Kidney epithelial cell (primary cell): ENCODE data around the gene MRS2. TPM values are rescaled to one million over a fixed set of nuclear protein-coding genes. Genes with fewer than 3 reads are reported as not detected.
"Not testable (repeated sequence)": the region's sequence is repeated elsewhere in the genome, so short reads cannot be mapped to it uniquely, and the experiment has no call there.

Experiments
- DNase-seq: peaks from one replicate; pipeline ENCODE4 v3.0.0-alpha.2; 2010; ENCODE audit warnings: low read depth
- H3K27me3 ChIP-seq: 2 replicates; pipeline ENCODE4 v1.6.0; 2011; ENCODE audit warnings: low read length; ENCODE audit not compliant: control insufficient read depth, insufficient read depth
- H3K36me3 ChIP-seq: 2 replicates; pipeline ENCODE4 v1.5.1; 2011; ENCODE audit warnings: low read length; ENCODE audit not compliant: control insufficient read depth, insufficient read depth
- H3K4me3 ChIP-seq: 2 replicates; pipeline ENCODE4 v1.5.1; 2011; ENCODE audit warnings: low read depth, mild to moderate bottlenecking, control low read depth, low read length
- total RNA-seq: library from RNA; depleted of rRNA; stranded (reverse); fragments of >200 nt; gene quantifications from 2 replicates; pipeline ENCODE4 v1.2.3, GENCODE V29; 2015
- TF ChIP-seq, protein P1 (sequence below): IDR thresholded peaks from 2 replicates; pipeline ENCODE4 v1.5.1; 2011; ENCODE audit warnings: mild to moderate bottlenecking, moderate library complexity, low read length, control low read depth, inconsistent platforms; ENCODE audit not compliant: insufficient read depth, poor library complexity, severe bottlenecking

Gene MRS2
- total RNA-seq, 1 donor from 2014 or later, result 26.1 TPM

DNA sequence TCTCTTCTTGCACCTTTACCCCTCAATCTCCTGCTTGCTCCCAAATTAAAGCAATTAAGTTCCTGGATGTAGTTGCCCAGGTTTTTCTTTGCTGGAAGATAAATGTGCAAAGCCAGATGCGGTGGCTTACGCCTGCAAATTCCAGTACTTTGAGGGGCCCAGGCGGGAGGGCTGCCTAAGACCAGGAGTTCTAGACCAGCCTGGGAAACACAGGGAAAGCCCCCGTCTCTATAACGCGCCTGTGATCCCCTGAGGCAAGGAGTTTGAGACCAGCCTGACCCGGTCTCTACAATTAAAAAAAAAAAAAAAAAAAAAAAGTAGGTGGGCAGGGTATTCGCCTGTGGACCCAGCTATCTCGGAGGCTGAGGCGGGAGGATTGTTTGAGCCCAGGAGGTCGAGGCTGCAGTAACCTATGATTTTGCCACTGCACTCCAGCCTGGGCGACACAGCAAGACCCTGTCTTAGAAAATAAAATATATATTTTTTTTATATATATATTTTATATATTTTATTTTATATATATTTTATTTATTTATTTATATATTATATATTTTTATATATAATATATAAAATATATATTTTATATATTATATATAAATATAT lies 44.4 kb upstream of the MRS2 start:
- H3K27me3 ChIP-seq, result no peaks in the 10 kb centered on the region
- TF ChIP-seq, protein P1, sequence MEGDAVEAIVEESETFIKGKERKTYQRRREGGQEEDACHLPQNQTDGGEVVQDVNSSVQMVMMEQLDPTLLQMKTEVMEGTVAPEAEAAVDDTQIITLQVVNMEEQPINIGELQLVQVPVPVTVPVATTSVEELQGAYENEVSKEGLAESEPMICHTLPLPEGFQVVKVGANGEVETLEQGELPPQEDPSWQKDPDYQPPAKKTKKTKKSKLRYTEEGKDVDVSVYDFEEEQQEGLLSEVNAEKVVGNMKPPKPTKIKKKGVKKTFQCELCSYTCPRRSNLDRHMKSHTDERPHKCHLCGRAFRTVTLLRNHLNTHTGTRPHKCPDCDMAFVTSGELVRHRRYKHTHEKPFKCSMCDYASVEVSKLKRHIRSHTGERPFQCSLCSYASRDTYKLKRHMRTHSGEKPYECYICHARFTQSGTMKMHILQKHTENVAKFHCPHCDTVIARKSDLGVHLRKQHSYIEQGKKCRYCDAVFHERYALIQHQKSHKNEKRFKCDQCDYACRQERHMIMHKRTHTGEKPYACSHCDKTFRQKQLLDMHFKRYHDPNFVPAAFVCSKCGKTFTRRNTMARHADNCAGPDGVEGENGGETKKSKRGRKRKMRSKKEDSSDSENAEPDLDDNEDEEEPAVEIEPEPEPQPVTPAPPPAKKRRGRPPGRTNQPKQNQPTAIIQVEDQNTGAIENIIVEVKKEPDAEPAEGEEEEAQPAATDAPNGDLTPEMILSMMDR, result no peak
- no peaks in the 10 kb centered on the region for H3K36me3 ChIP-seq
- no peak for DNase-seq
- H3K4me3 ChIP-seq, result peak overlapping the region; percentile 97

GRCh38 chr6:24359640-24360454 lies 42.9 kb upstream of the MRS2 start:
- no peaks in the 10 kb centered on the region for H3K27me3 ChIP-seq
- DNase-seq, result peak; percentile 97
- H3K4me3 ChIP-seq, result peak overlapping the region; percentile 9
- TF ChIP-seq, protein P1, result peak; percentile 92
- H3K36me3 ChIP-seq, result no peaks in the 10 kb centered on the region

- not testable (repeated sequence) for H3K4me3 ChIP-seq, DNase-seq, H3K36me3 ChIP-seq, H3K27me3 ChIP-seq
Observed at GRCh38 chr6:24362363-24362762, 40.4 kb upstream of the MRS2 start.

DNA sequence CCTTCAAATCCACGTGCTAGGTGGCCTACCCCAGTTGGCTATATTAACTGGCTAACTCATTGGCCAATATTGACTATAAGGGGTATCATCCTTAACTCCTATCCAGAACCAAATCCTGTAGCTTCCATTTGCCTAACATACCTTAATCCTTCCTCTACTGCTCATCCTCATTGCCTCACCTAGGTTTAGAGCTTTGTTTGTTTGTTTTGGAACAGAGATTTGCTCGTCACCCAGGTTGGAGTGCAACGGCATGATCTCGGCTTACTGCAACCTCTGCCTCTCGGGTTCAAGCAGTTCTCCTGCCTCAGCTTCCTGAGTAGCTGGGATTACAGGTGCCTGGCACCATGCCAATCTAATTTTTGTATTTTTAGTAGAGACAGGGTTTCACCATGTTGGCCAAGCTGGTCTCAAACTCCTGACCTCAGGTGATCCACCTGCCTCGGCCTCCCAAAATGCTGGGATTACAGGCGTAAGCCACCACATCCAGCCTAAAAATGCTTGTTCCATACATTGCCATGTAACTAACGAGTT lies 37.6 kb upstream of the MRS2 start:
- not testable (repeated sequence) for H3K36me3 ChIP-seq, H3K27me3 ChIP-seq, DNase-seq, H3K4me3 ChIP-seq

GRCh38 chr6:24374612-24375011 lies 28.1 kb upstream of the MRS2 start:
- Histone ChIP-seq H3K27me3 (no peaks in the 10 kb centered on the region), H3K4me3 (no peak overlapping the region), H3K36me3 (no peaks in the 10 kb centered on the region)
- TF ChIP-seq, protein P1, result no peak
- DNase-seq, result no peak

DNA sequence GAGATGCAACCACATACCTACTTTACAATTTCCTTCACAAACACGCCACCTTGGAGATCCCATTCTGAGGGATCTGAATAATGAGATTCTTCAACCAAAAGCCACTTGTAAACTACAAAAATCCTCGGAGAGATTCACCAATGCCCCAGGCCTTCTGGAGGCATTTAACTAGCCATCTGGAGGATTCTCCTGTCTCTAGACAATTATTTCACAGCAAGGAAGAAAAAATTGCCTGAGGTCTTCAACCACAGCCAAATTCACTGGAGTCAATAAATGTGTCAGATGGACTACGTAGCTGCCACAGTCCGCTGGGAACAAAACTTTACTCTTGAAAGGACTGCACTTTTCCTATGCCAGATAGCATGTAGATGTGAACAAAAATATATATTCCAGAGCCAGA lies 25.9 kb upstream of the MRS2 start:
- no peak overlapping the region for H3K4me3 ChIP-seq
- no peaks in the 10 kb centered on the region for H3K36me3 ChIP-seq
- no peaks in the 10 kb centered on the region for H3K27me3 ChIP-seq
- TF ChIP-seq, protein P1, result no peak
- no peak for DNase-seq
